HepG2 (cell line): ENCODE measurements around the gene ZBTB46. TPM values are rescaled to one million over a fixed set of nuclear protein-coding genes. Genes with fewer than 3 reads are reported as not detected.

Experiments
- DPF2 ChIP-seq: sonication (generic); formaldehyde crosslinking; IDR thresholded peaks from 2 replicates; pipeline ENCODE4 v1.4.0; 2020; ENCODE audit warnings: mild to moderate bottlenecking, low read depth, missing genetic modification reagents, borderline replicate concordance
- DR1 ChIP-seq: sonication (generic); formaldehyde crosslinking; IDR thresholded peaks from 2 replicates; pipeline ENCODE4 v1.8.0; 2021; ENCODE audit warnings: mild to moderate bottlenecking, missing genetic modification reagents, inconsistent platforms
- EED ChIP-seq: sonication (generic); formaldehyde crosslinking; IDR thresholded peaks from 2 replicates; pipeline ENCODE4 v1.5.0; 2020; ENCODE audit warnings: mild to moderate bottlenecking, missing genetic modification reagents
- GATA4 ChIP-seq: sonication (generic); IDR thresholded peaks from 2 replicates; pipeline ENCODE4 v1.6.1; 2016; ENCODE audit warnings: antibody characterized with exemption, low read depth, borderline replicate concordance
- MED13 ChIP-seq: sonication (generic); formaldehyde crosslinking; IDR thresholded peaks from 2 replicates; pipeline ENCODE4 v1.5.0; 2020; ENCODE audit warnings: missing genetic modification reagents
- MTF1 ChIP-seq: sonication (generic); formaldehyde crosslinking; IDR thresholded peaks from 2 replicates; pipeline ENCODE4 v1.5.0; 2020; ENCODE audit warnings: missing genetic modification reagents
- NKX3-1 ChIP-seq: sonication (generic); formaldehyde crosslinking; IDR thresholded peaks from 2 replicates; pipeline ENCODE4 v1.5.0; 2020; ENCODE audit warnings: missing genetic modification reagents
- NONO ChIP-seq, 2 experiments: fragments of 450-650 bp in 1 of 2; sonication (generic) in 1 of 2; formaldehyde crosslinking in 1 of 2; IDR thresholded peaks in 1 of 2; conservative IDR thresholded peaks in 1 of 2; 2 replicates each; pipeline versions ENCODE4 v1.6.1 to v1.8.0; 2017 to 2022; ENCODE audit warnings: mild to moderate bottlenecking in 1 of 2, missing genetic modification reagents in 1 of 2, moderate library complexity in 1 of 2
- POLR2A ChIP-seq, 2 experiments: IDR thresholded peaks; 2 replicates each; pipeline ENCODE4 v1.6.1; 2011; ENCODE audit warnings: low read depth in 2 of 2, low read length in 2 of 2, mild to moderate bottlenecking in 1 of 2, moderate library complexity in 1 of 2; ENCODE audit not compliant: insufficient read depth in 1 of 2
- RXRB ChIP-seq: IDR thresholded peaks from 2 replicates; pipeline ENCODE4 v1.6.1; 2016; ENCODE audit warnings: borderline replicate concordance, missing genetic modification reagents, missing compliant biosample characterization
- ZFP36L2 ChIP-seq: sonication (generic); formaldehyde crosslinking; IDR thresholded peaks from 2 replicates; pipeline ENCODE4 v1.4.0; 2020; ENCODE audit warnings: missing genetic modification reagents
- ZNF619 ChIP-seq: sonication (generic); formaldehyde crosslinking; IDR thresholded peaks from 2 replicates; pipeline ENCODE4 v1.4.0; 2020; ENCODE audit warnings: mild to moderate bottlenecking, missing genetic modification reagents
- ZNF672 ChIP-seq: sonication (generic); formaldehyde crosslinking; IDR thresholded peaks from 2 replicates; pipeline ENCODE4 v1.8.1; 2022; ENCODE audit warnings: missing genetic modification reagents
- polyA plus RNA-seq, 8 experiments: library from polyadenylated mRNA; depleted of rRNA in 3 of 8; stranded (reverse) in 7 of 8; unstranded in 1 of 8; fragments of >200 nt; fragmentation: Illumina TruSeq in 4 of 8; extraction: Trizol in 4 of 8; gene quantifications; 2 replicates each; pipeline versions ENCODE4 v1.2.1 to v1.2.3, GENCODE V29; 2011 to 2016; ENCODE audit warnings: low read depth in 4 of 8, missing spikeins in 1 of 8, mixed read lengths in 1 of 8; ENCODE audit not compliant: insufficient read depth in 1 of 8
- total RNA-seq, 5 experiments: library from RNA; depleted of rRNA; stranded (reverse); fragments of >200 nt; fragmentation: Illumina TruSeq; extraction: Trizol; gene quantifications; 2 replicates each; pipeline ENCODE4 v1.2.3, GENCODE V29; 2016; ENCODE audit warnings: low read depth in 1 of 5
- TF ChIP-seq, protein P1 (sequence below): sonication (generic); formaldehyde crosslinking; IDR thresholded peaks from 2 replicates; pipeline ENCODE4 v1.4.0; 2020; ENCODE audit warnings: low read depth, mild to moderate bottlenecking, missing genetic modification reagents
- TF ChIP-seq, protein P2 (sequence below): sonication (generic); formaldehyde crosslinking; conservative IDR thresholded peaks from 2 replicates; pipeline ENCODE4 v1.4.0; 2020; ENCODE audit warnings: missing genetic modification reagents
- TF ChIP-seq, protein P3 (sequence below): sonication (generic); formaldehyde crosslinking; IDR thresholded peaks from 2 replicates; pipeline ENCODE4 v1.5.1; 2020; ENCODE audit warnings: mild to moderate bottlenecking, moderate library complexity, missing genetic modification reagents
- TF ChIP-seq, protein P4 (sequence below): sonication (generic); formaldehyde crosslinking; IDR thresholded peaks from 2 replicates; pipeline ENCODE4 v1.5.0; 2020; ENCODE audit warnings: mild to moderate bottlenecking, missing genetic modification reagents, borderline replicate concordance
- TF ChIP-seq, protein P5 (sequence below): sonication (generic); formaldehyde crosslinking; conservative IDR thresholded peaks from 2 replicates; pipeline ENCODE4 v1.4.0; 2020; ENCODE audit warnings: missing genetic modification reagents
- TF ChIP-seq, protein P6 (sequence below): sonication (generic); formaldehyde crosslinking; IDR thresholded peaks from 2 replicates; pipeline ENCODE4 v1.5.0; 2020; ENCODE audit warnings: mild to moderate bottlenecking, missing genetic modification reagents

ZBTB46 gene
- total and polyA plus RNA-seq, 2 of the 13 experiments (the other 11 are each of a cell fraction or from before 2014, with no cell fraction given), result 1.6 to 13.5 TPM

DNA sequence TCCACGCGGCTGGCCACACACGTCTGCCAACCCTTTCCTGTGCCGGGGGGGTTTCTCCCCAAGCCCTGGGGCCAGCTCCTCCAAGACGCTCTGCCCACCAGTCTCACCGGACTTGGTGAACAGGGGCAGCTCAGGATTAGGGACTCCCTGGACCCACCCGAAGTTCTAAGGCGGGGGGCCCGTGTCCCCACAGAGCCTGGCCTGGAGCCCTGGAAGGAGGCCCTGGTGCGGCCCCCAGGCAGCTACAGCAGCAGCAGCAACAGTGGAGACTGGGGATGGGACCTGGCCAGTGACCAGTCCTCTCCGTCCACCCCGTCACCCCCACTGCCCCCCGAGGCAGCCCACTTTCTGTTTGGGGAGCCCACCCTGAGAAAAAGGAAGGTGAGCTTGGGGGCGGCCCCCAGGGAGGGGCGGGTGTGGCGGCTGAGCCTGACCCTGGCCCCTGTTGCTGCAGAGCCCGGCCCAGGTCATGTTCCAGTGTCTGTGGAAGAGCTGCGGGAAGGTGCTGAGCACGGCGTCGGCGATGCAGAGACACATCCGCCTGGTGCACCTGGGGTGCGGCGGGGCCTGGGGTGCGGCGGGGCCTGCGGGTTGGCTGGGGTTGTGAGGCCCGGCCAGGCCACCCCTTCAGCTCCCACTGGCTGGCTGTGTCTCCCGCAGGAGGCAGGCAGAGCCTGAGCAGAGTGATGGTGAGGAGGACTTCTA lies 89.2 kb downstream of the ZBTB46 start (continued):
- TF ChIP-seq DR1 (CRISPR knock-in tag) (no peak), MTF1 (CRISPR knock-in tag) (no peak), EED (peak; percentile 86; the same call in 1 of the 2 replicates), ZNF619 (no peak), ZFP36L2 (CRISPR knock-in tag) (no peak), RXRB (CRISPR knock-in tag) (no peak), MED13 (CRISPR knock-in tag) (0 out of 2 replicates have a peak, but pooled peaks have one; percentile 23), NONO (IDR thresholded peaks at IDR 0.05) (no peak), NONO (CRISPR knock-in tag; conservative IDR thresholded peaks at IDR 0.05) (no peak), ZNF672 (CRISPR knock-in tag) (no peak), POLR2A (IDR thresholded peaks at IDR 0.05; ENCODE audit: insufficient read depth in 1 of 2, low read depth in 2 of 2, low read length in 2 of 2) (no peak), GATA4 (no peak), NKX3-1 (CRISPR knock-in tag) (no peak), DPF2 (no peak)
- TF ChIP-seq, protein P1, sequence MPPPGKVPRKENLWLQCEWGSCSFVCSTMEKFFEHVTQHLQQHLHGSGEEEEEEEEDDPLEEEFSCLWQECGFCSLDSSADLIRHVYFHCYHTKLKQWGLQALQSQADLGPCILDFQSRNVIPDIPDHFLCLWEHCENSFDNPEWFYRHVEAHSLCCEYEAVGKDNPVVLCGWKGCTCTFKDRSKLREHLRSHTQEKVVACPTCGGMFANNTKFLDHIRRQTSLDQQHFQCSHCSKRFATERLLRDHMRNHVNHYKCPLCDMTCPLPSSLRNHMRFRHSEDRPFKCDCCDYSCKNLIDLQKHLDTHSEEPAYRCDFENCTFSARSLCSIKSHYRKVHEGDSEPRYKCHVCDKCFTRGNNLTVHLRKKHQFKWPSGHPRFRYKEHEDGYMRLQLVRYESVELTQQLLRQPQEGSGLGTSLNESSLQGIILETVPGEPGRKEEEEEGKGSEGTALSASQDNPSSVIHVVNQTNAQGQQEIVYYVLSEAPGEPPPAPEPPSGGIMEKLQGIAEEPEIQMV (CRISPR knock-in tag), result no peak
- TF ChIP-seq, protein P2, sequence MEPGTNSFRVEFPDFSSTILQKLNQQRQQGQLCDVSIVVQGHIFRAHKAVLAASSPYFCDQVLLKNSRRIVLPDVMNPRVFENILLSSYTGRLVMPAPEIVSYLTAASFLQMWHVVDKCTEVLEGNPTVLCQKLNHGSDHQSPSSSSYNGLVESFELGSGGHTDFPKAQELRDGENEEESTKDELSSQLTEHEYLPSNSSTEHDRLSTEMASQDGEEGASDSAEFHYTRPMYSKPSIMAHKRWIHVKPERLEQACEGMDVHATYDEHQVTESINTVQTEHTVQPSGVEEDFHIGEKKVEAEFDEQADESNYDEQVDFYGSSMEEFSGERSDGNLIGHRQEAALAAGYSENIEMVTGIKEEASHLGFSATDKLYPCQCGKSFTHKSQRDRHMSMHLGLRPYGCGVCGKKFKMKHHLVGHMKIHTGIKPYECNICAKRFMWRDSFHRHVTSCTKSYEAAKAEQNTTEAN (CRISPR knock-in tag), result no peak
- TF ChIP-seq, protein P3, sequence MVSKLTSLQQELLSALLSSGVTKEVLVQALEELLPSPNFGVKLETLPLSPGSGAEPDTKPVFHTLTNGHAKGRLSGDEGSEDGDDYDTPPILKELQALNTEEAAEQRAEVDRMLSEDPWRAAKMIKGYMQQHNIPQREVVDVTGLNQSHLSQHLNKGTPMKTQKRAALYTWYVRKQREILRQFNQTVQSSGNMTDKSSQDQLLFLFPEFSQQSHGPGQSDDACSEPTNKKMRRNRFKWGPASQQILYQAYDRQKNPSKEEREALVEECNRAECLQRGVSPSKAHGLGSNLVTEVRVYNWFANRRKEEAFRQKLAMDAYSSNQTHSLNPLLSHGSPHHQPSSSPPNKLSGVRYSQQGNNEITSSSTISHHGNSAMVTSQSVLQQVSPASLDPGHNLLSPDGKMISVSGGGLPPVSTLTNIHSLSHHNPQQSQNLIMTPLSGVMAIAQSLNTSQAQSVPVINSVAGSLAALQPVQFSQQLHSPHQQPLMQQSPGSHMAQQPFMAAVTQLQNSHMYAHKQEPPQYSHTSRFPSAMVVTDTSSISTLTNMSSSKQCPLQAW (CRISPR knock-in tag), result no peak
- TF ChIP-seq, protein P4, sequence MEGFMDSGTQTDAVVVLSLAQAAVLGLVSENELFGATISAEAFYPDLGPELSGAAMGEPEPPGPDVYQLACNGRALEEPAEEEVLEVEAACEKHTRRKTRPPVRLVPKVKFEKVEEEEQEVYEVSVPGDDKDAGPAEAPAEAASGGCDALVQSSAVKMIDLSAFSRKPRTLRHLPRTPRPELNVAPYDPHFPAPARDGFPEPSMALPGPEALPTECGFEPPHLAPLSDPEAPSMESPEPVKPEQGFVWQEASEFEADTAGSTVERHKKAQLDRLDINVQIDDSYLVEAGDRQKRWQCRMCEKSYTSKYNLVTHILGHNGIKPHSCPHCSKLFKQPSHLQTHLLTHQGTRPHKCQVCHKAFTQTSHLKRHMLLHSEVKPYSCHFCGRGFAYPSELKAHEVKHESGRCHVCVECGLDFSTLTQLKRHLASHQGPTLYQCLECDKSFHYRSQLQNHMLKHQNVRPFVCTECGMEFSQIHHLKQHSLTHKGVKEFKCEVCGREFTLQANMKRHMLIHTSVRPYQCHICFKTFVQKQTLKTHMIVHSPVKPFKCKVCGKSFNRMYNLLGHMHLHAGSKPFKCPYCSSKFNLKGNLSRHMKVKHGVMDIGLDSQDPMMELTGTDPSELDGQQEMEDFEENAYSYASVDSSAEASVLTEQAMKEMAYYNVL (CRISPR knock-in tag), result no peak
- TF ChIP-seq, protein P5, sequence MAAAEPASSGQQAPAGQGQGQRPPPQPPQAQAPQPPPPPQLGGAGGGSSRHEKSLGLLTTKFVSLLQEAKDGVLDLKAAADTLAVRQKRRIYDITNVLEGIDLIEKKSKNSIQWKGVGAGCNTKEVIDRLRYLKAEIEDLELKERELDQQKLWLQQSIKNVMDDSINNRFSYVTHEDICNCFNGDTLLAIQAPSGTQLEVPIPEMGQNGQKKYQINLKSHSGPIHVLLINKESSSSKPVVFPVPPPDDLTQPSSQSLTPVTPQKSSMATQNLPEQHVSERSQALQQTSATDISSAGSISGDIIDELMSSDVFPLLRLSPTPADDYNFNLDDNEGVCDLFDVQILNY (CRISPR knock-in tag), result no peak
- TF ChIP-seq, protein P6, sequence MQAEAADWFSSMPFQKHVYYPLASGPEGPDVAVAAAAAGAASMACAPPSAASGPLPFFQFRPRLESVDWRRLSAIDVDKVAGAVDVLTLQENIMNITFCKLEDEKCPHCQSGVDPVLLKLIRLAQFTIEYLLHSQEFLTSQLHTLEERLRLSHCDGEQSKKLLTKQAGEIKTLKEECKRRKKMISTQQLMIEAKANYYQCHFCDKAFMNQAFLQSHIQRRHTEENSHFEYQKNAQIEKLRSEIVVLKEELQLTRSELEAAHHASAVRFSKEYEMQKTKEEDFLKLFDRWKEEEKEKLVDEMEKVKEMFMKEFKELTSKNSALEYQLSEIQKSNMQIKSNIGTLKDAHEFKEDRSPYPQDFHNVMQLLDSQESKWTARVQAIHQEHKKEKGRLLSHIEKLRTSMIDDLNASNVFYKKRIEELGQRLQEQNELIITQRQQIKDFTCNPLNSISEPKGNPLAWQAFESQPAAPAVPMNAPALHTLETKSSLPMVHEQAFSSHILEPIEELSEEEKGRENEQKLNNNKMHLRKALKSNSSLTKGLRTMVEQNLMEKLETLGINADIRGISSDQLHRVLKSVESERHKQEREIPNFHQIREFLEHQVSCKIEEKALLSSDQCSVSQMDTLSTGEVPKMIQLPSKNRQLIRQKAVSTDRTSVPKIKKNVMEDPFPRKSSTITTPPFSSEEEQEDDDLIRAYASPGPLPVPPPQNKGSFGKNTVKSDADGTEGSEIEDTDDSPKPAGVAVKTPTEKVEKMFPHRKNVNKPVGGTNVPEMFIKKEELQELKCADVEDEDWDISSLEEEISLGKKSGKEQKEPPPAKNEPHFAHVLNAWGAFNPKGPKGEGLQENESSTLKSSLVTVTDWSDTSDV (CRISPR knock-in tag), result peak; percentile 48; the same call in 1 of the 2 replicates
